ENCODE data around the gene TNK2. TPM values are rescaled to one million over a fixed set of nuclear protein-coding genes. Genes with fewer than 3 reads are reported as not detected.
"Not testable (repeated sequence)": the region's sequence is repeated elsewhere in the genome, so short reads cannot be mapped to it uniquely, and the experiment has no call there.

TNK2 gene
- 32.9 and 43.6 TPM in 2 replicates for total RNA-seq (2014; rRNA removed; shearing (Covaris generic))
- 92.1 and 103 TPM in 2 replicates for total RNA-seq (2022)
- percentile 61 among the genes with signal in this experiment for Bru-seq, nascent RNA
- BruChase-seq, experiment 1, labeled RNA remaining after a 6-hour chase, result percentile 82 among the genes with signal in this experiment
- BruChase-seq, experiment 2, labeled RNA remaining after a 2-hour chase, result percentile 71 among the genes with signal in this experiment
- long read RNA-seq, transcript TNK2-205 (4 exons, 3,377 nt), result major isoform, 6 of 23 reads
- long read RNA-seq, partial matches to known transcripts, result 3 of 23 reads
- long read RNA-seq, other reads (novel, unspliced or antisense), result 14 of 23 reads

GRCh38 chr3:195907934-195908693, at the start of gene TNK2:
TNK2 (minus strand) TSS chr3:195908551; CDS start chr3:195888588, 19,963 bp downstream.
- H3K4me3 ChIP-seq (ENCODE audit: low read depth, low read length, poor library complexity, severe bottlenecking), result peak within 1 kb of the TSS; percentile 76

DNA sequence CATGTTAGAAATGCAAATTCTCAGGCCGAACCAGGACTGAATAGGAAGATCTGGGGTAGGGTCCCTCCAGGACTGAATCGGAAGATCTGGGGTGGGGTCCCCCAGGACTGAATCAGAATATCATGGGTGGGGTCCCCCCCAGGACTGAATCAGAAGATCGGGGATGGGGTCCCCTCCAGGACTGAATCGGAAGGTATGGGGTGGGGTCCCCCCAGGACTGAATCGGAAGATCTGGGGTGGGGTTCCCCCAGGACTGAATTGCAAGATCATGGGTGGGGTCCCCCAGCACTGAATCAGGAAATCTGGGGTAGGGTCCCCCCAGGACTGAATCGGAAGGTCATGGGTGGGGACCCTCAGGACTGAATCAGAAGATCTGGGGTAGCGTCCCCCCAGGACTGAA, 48.2 kb upstream of the TNK2 start:
- intact Hi-C loops (cut with micrococcal nuclease; ENCODE audit: unreplicated experiment), result no loop called here
- H3K4me2 ChIP-seq (ENCODE audit: low read length), result no peak overlapping the region
- H3K79me2 ChIP-seq (ENCODE audit: insufficient read depth, low read depth, low read length), result no peaks in the 10 kb centered on the region
- ChIA-PET CTCF (ENCODE audit: unreplicated experiment) (no interaction called here), POLR2A (no interaction called here)
- DNase-seq (ENCODE audit: low spot score), result no peak
- 0 out of 2 replicates have a peak, but pooled peaks cover 4% of the 10 kb centered on the region for H3K9me3 ChIP-seq (ENCODE audit: low read length)
- no peak overlapping the region for H3K27ac ChIP-seq (ENCODE audit: low read depth, low read length, poor library complexity, severe bottlenecking)
- H3K4me3 ChIP-seq (ENCODE audit: low read depth, low read length, poor library complexity, severe bottlenecking), result no peak overlapping the region
- BruUV-seq (replicated peaks), result no TSS peak
- H4K20me1 ChIP-seq (ENCODE audit: insufficient read depth, low read length), result no peaks in the 10 kb centered on the region
- no peak for TF ChIP-seq EZH2phosphoT487 (IDR thresholded peaks at IDR 0.05; ENCODE audit: borderline replicate concordance, low read depth, low read length)
- TF ChIP-seq, protein P1, sequence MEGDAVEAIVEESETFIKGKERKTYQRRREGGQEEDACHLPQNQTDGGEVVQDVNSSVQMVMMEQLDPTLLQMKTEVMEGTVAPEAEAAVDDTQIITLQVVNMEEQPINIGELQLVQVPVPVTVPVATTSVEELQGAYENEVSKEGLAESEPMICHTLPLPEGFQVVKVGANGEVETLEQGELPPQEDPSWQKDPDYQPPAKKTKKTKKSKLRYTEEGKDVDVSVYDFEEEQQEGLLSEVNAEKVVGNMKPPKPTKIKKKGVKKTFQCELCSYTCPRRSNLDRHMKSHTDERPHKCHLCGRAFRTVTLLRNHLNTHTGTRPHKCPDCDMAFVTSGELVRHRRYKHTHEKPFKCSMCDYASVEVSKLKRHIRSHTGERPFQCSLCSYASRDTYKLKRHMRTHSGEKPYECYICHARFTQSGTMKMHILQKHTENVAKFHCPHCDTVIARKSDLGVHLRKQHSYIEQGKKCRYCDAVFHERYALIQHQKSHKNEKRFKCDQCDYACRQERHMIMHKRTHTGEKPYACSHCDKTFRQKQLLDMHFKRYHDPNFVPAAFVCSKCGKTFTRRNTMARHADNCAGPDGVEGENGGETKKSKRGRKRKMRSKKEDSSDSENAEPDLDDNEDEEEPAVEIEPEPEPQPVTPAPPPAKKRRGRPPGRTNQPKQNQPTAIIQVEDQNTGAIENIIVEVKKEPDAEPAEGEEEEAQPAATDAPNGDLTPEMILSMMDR (conservative IDR thresholded peaks at IDR 0.05; ENCODE audit: low read length), result no peak
- H2AFZ ChIP-seq (ENCODE audit: low read length), result no peak overlapping the region
- H3K4me1 ChIP-seq (ENCODE audit: insufficient read depth, low read length, poor library complexity, severe bottlenecking), result peaks cover 4% of the 10 kb centered on the region
- H3K9me2 ChIP-seq (ENCODE audit: insufficient read depth, low read length), result no peaks in the 10 kb centered on the region
- peaks cover 8% of the 10 kb centered on the region for H3K36me3 ChIP-seq (ENCODE audit: insufficient read depth, low read length)

More at GRCh38 chr3:195907934-195908693, at the start of gene TNK2:
- Histone ChIP-seq H3K4me1 (ENCODE audit: insufficient read depth, low read length, poor library complexity, severe bottlenecking) (peaks cover 55% of the 10 kb centered on the region), H3K4me2 (ENCODE audit: low read length) (peak within 1 kb of the TSS; percentile 97), H2AFZ (ENCODE audit: low read length) (peak within 1 kb of the TSS; percentile 48; the same call in 1 of the 2 replicates), H3K27ac (ENCODE audit: low read depth, low read length, poor library complexity, severe bottlenecking) (peak within 1 kb of the TSS; percentile 87), H4K20me1 (ENCODE audit: insufficient read depth, low read length) (no peaks in the 10 kb centered on the region), H3K79me2 (ENCODE audit: insufficient read depth, low read depth, low read length) (peaks cover 46% of the 10 kb centered on the region), H3K9me3 (ENCODE audit: low read length) (no peaks in the 10 kb centered on the region), H3K36me3 (ENCODE audit: insufficient read depth, low read length) (no peaks in the 10 kb centered on the region), H3K9me2 (ENCODE audit: insufficient read depth, low read length) (no peaks in the 10 kb centered on the region)
- TF ChIP-seq, protein P1 (conservative IDR thresholded peaks at IDR 0.05; ENCODE audit: low read length), result no peak
- TF ChIP-seq EZH2phosphoT487 (IDR thresholded peaks at IDR 0.05; ENCODE audit: borderline replicate concordance, low read depth, low read length), result no peak
- BruUV-seq (replicated peaks), result no TSS peak
- intact Hi-C loops (cut with micrococcal nuclease; ENCODE audit: unreplicated experiment), result loop anchor here (1.0 to 10.0 kb wide), 4 partner anchors 12 to 1221 kb away; partner anchors contain the start of genes FAM43A, NCBP2 and PPP1R2
- peak; percentile 68 for DNase-seq (ENCODE audit: low spot score)
- ChIA-PET CTCF (ENCODE audit: unreplicated experiment) (interaction anchor here (1.9 to 4.0 kb wide), 2 partner anchors 12 to 14 kb away, joined by 5 to 20 read pairs; no protein-coding TSS in a partner anchor), POLR2A (interaction anchor here (0.5 to 4.3 kb wide), 3 partner anchors 8 to 553 kb away, joined by 3 to 38 read pairs (median 3); no protein-coding TSS in a partner anchor)

DNA sequence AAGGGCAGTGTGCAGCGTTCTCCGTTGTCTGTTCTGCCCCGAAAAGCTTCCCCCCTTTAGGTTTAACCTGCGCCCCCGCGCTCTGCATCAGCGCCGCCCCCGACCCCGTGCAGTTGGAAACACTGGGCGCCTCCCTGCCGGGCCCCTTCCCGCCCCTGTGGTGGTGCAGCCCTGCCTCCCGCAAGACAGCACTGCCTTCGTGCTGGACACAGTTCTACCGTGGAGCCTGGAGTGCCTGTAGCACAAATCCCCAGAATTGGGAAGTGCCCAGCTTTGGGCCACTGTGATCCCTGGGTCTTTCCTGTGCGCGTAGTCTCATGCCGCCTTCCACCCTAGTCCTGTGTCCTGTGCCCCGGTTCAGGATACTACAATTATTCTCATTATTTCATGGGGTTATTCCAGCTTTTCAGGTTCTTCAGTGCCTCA, 47.1 kb upstream of the TNK2 start:
- H3K9me2 ChIP-seq (ENCODE audit: insufficient read depth, low read length); intact Hi-C loops (cut with micrococcal nuclease; ENCODE audit: unreplicated experiment); H4K20me1 ChIP-seq (ENCODE audit: insufficient read depth, low read length); H3K36me3 ChIP-seq (ENCODE audit: insufficient read depth, low read length); H3K27ac ChIP-seq (ENCODE audit: low read depth, low read length, poor library complexity, severe bottlenecking); H3K9me3 ChIP-seq (ENCODE audit: low read length); BruUV-seq (replicated peaks); H2AFZ ChIP-seq (ENCODE audit: low read length); CTCF ChIA-PET (ENCODE audit: unreplicated experiment); POLR2A ChIA-PET; H3K4me1 ChIP-seq (ENCODE audit: insufficient read depth, low read length, poor library complexity, severe bottlenecking); H3K4me3 ChIP-seq (ENCODE audit: low read depth, low read length, poor library complexity, severe bottlenecking); DNase-seq (ENCODE audit: low spot score); H3K79me2 ChIP-seq (ENCODE audit: insufficient read depth, low read depth, low read length): not testable (repeated sequence)
- peak overlapping the region; percentile 36; the same call in 1 of the 2 replicates for H3K4me2 ChIP-seq (ENCODE audit: low read length)

GRCh38 chr3:195954752-195955119, 46.4 kb upstream of the TNK2 start:
- H3K36me3 ChIP-seq (ENCODE audit: insufficient read depth, low read length); H3K27ac ChIP-seq (ENCODE audit: low read depth, low read length, poor library complexity, severe bottlenecking); CTCF ChIA-PET (ENCODE audit: unreplicated experiment); H4K20me1 ChIP-seq (ENCODE audit: insufficient read depth, low read length); intact Hi-C loops (cut with micrococcal nuclease; ENCODE audit: unreplicated experiment); DNase-seq (ENCODE audit: low spot score); H3K9me3 ChIP-seq (ENCODE audit: low read length); H3K79me2 ChIP-seq (ENCODE audit: insufficient read depth, low read depth, low read length); POLR2A ChIA-PET; H3K4me1 ChIP-seq (ENCODE audit: insufficient read depth, low read length, poor library complexity, severe bottlenecking); H3K9me2 ChIP-seq (ENCODE audit: insufficient read depth, low read length): not testable (repeated sequence)
- 0 out of 2 replicates have a peak overlapping the region, but pooled peaks have one; percentile 41 for H2AFZ ChIP-seq (ENCODE audit: low read length)
- TSS peak; percentile 93 for BruUV-seq (replicated peaks)
- H3K4me3 ChIP-seq (ENCODE audit: low read depth, low read length, poor library complexity, severe bottlenecking), result peak overlapping the region; percentile 66
- peak overlapping the region; percentile 35; the same call in 1 of the 2 replicates for H3K4me2 ChIP-seq (ENCODE audit: low read length)

All from OCI-LY7 (cell line).